Type B pancreatic cell (in vitro differentiated cells): ENCODE measurements around the gene MAMDC4. TPM values are rescaled to one million over a fixed set of nuclear protein-coding genes. Genes with fewer than 3 reads are reported as not detected.

ENCODE experiments used
- microRNA-seq: library from miRNA; unstranded; fragments of <30 nt; microRNA quantifications from one replicate; pipeline ENCODE4, GENCODE V29; 2020
- total RNA-seq: library from RNA; stranded (reverse); gene quantifications from 2 replicates; pipeline ENCODE4 v1.2.1, GENCODE V29; 2021; ENCODE audit warnings: low replicate concordance

The MAMDC4 gene
- total RNA-seq, 1 donor from 2014 or later: 29.1 TPM

Small RNAs within 50 kb of the gene (microRNA-seq; reads per million reads assigned to microRNA genes)
- not detected for gene MIR4292
- 0.83 reads per million for gene MIR4479

Other genes starting within 250 kb of the MAMDC4 start
- gene EGFL7, start 189.4 kb upstream of the MAMDC4 start, total RNA-seq: 20.7 and 25.5 TPM in 2 replicates
- 47.8 and 75.3 TPM in 2 replicates for gene AGPAT2, start 164.9 kb upstream of the MAMDC4 start, total RNA-seq
- 40.8 and 48.7 TPM in 2 replicates for gene DIPK1B, start 139.8 kb upstream of the MAMDC4 start, total RNA-seq
- gene LCN10, start 109.4 kb upstream of the MAMDC4 start, total RNA-seq: not detected in 2 replicates
- not detected in 2 replicates for gene LCN6, start 103.8 kb upstream of the MAMDC4 start, total RNA-seq
- gene LCN8, start 94.1 kb upstream of the MAMDC4 start, total RNA-seq: not detected in 2 replicates
- gene LCN15, start 87.8 kb upstream of the MAMDC4 start, total RNA-seq: 0.77 and 0.93 TPM in 2 replicates
- gene TMEM141, start 61.0 kb upstream of the MAMDC4 start, total RNA-seq: 62.3 and 98.6 TPM in 2 replicates
- gene CCDC183, start 56.0 kb upstream of the MAMDC4 start, total RNA-seq: 2.9 and 6.1 TPM in 2 replicates
- gene RABL6, start 44.4 kb upstream of the MAMDC4 start, total RNA-seq: 94.2 and 112 TPM in 2 replicates
- gene AJM1, start 9.9 kb upstream of the MAMDC4 start, total RNA-seq: 3.2 and 3.6 TPM in 2 replicates
- gene PHPT1, start 2.9 kb upstream of the MAMDC4 start, total RNA-seq: 176 and 199 TPM in 2 replicates
- 324 and 342 TPM in 2 replicates for gene EDF1, start 14.0 kb downstream of the MAMDC4 start, total RNA-seq
- gene TRAF2, start 34.2 kb downstream of the MAMDC4 start, total RNA-seq: 19.4 and 22.3 TPM in 2 replicates
- 82.8 and 110 TPM in 2 replicates for gene FBXW5, start 92.4 kb downstream of the MAMDC4 start, total RNA-seq
- gene C8G, start 92.9 kb downstream of the MAMDC4 start, total RNA-seq: 2.8 and 4.1 TPM in 2 replicates
- 7.9 and 8.3 TPM in 2 replicates for gene LCN12, start 99.9 kb downstream of the MAMDC4 start, total RNA-seq
- 1.4 and 1.7 TPM in 2 replicates for gene PTGDS, start 125.2 kb downstream of the MAMDC4 start, total RNA-seq
- gene LCNL1, start 130.6 kb downstream of the MAMDC4 start, total RNA-seq: not detected in 2 replicates
- 63.4 and 100 TPM in 2 replicates for gene PAXX, start 140.1 kb downstream of the MAMDC4 start, total RNA-seq
- 38.6 and 63.3 TPM in 2 replicates for gene CLIC3, start 144.2 kb downstream of the MAMDC4 start, total RNA-seq
- gene ABCA2, start 175.9 kb downstream of the MAMDC4 start, total RNA-seq: 44.7 and 47.7 TPM in 2 replicates
- gene FUT7, start 179.7 kb downstream of the MAMDC4 start, total RNA-seq: not detected in 2 replicates
- gene NPDC1, start 193.8 kb downstream of the MAMDC4 start, total RNA-seq: 68.0 and 70.3 TPM in 2 replicates
- gene ENTPD2, start 201.7 kb downstream of the MAMDC4 start, total RNA-seq: 3.3 and 6.4 TPM in 2 replicates
- 19.1 and 21.9 TPM in 2 replicates for gene SAPCD2, start 218.2 kb downstream of the MAMDC4 start, total RNA-seq
- 3.4 and 5.4 TPM in 2 replicates for gene UAP1L1, start 225.2 kb downstream of the MAMDC4 start, total RNA-seq
- gene MAN1B1, start 234.6 kb downstream of the MAMDC4 start, total RNA-seq: 50.3 and 58.9 TPM in 2 replicates